ENCODE data around the gene FIG4.

DNA sequence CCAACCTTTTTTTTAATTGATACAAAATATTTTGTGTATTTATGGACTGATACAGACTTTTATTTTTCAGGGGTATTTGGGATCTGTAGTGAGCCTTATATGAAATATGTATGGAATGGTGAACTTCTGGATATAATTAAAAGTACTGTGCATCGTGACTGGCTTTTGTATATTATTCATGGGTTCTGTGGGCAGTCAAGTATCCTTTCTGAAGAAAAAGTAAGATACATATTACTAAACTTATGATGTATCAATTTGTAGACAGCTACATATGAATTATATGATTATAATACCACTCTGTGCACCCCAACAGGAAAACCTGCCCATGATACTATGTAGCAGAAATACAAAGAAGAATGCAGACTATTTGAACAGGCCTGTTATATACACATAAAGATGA is 47.2 kb downstream of the FIG4 start:
- TF ChIP-seq, protein P1, sequence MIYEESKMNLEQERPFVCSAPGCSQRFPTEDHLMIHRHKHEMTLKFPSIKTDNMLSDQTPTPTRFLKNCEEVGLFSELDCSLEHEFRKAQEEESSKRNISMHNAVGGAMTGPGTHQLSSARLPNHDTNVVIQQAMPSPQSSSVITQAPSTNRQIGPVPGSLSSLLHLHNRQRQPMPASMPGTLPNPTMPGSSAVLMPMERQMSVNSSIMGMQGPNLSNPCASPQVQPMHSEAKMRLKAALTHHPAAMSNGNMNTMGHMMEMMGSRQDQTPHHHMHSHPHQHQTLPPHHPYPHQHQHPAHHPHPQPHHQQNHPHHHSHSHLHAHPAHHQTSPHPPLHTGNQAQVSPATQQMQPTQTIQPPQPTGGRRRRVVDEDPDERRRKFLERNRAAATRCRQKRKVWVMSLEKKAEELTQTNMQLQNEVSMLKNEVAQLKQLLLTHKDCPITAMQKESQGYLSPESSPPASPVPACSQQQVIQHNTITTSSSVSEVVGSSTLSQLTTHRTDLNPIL (CRISPR knock-in tag; IDR thresholded peaks at IDR 0.05; ENCODE audit: low read depth): no peak
- TF ChIP-seq TCF4 (CRISPR knock-in tag; IDR thresholded peaks at IDR 0.05; ENCODE audit: borderline replicate concordance) (no peak), ISL1 (CRISPR knock-in tag; IDR thresholded peaks at IDR 0.05) (no peak), ZNF70 (CRISPR knock-in tag; IDR thresholded peaks at IDR 0.05) (no peak), ZNF565 (CRISPR knock-in tag; conservative IDR thresholded peaks at IDR 0.05; ENCODE audit: low read depth) (no peak), RARB (CRISPR knock-in tag; IDR thresholded peaks at IDR 0.05) (no peak), ZNF8 (CRISPR knock-in tag; IDR thresholded peaks at IDR 0.05) (no peak)
- TF ChIP-seq, protein P2, sequence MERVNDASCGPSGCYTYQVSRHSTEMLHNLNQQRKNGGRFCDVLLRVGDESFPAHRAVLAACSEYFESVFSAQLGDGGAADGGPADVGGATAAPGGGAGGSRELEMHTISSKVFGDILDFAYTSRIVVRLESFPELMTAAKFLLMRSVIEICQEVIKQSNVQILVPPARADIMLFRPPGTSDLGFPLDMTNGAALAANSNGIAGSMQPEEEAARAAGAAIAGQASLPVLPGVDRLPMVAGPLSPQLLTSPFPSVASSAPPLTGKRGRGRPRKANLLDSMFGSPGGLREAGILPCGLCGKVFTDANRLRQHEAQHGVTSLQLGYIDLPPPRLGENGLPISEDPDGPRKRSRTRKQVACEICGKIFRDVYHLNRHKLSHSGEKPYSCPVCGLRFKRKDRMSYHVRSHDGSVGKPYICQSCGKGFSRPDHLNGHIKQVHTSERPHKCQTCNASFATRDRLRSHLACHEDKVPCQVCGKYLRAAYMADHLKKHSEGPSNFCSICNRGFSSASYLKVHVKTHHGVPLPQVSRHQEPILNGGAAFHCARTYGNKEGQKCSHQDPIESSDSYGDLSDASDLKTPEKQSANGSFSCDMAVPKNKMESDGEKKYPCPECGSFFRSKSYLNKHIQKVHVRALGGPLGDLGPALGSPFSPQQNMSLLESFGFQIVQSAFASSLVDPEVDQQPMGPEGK (CRISPR knock-in tag; IDR thresholded peaks at IDR 0.05; ENCODE audit: borderline replicate concordance): no peak
